Endothelial cell of umbilical vein (primary cell): ENCODE data around the gene CBX4. TPM values are rescaled to one million over a fixed set of nuclear protein-coding genes. Genes with fewer than 3 reads are reported as not detected.

Experiments used
- BruUV-seq: library from RNA; stranded (reverse); fragments of 400-500 nt; replicated peaks from 2 replicates; lab custom pipeline; 2021; lab: Mats Ljungman, UMichigan
- CTCF ChIA-PET: fragments of 300-600, 350-600 bp; sonication (Branson Sonifier 250); formaldehyde crosslinking; loops from one replicate; lab custom pipeline; 2021; ENCODE audit warnings: antibody characterized with exemption, inconsistent platforms; lab: Charles Lee
- POLR2A ChIA-PET: fragments of 300-600, 350-600 bp; sonication (Branson Sonifier 250); formaldehyde crosslinking; loops from one replicate; lab custom pipeline; 2021; ENCODE audit warnings: antibody characterized with exemption, inconsistent platforms; lab: Charles Lee
- DNase-seq: peaks from one replicate; pipeline ENCODE4 v3.0.0-alpha.2; 2011; ENCODE audit warnings: low read depth, low spot score
- FAIRE-seq: peaks from 2 replicates; lab custom pipeline; 2011; peaks lifted over from hg19 to GRCh38; lab: Jason Lieb, UNC
- H2AFZ ChIP-seq: 2 replicates; pipeline ENCODE4 v1.6.0; 2012; ENCODE audit warnings: low read depth, low read length, control low read depth, inconsistent platforms
- H3K27ac ChIP-seq: 2 replicates; pipeline ENCODE4 v1.5.1; 2011; ENCODE audit warnings: low read depth, mild to moderate bottlenecking, control low read depth, low read length, moderate library complexity; ENCODE audit not compliant: insufficient read depth
- H3K27me3 ChIP-seq, 2 experiments: 2 replicates each; pipeline versions ENCODE4 v1.6.0 to v1.6.1; 2011; ENCODE audit warnings: low read length in 2 of 2, mixed read lengths in 1 of 2; ENCODE audit not compliant: control insufficient read depth in 2 of 2, insufficient read depth in 2 of 2
- H3K36me3 ChIP-seq, 2 experiments: 2 replicates in 1 of 2; 3 replicates in 1 of 2; pipeline ENCODE4 v1.5.1; 2011; ENCODE audit warnings: low read length in 2 of 2, mild to moderate bottlenecking in 1 of 2, moderate library complexity in 1 of 2; ENCODE audit not compliant: control insufficient read depth in 2 of 2, insufficient read depth in 2 of 2; ENCODE audit errors: extremely low read depth in 1 of 2
- H3K4me1 ChIP-seq: 3 replicates; pipeline ENCODE4 v1.5.1; 2011; ENCODE audit warnings: mild to moderate bottlenecking, low read length; ENCODE audit not compliant: control insufficient read depth, insufficient read depth; ENCODE audit errors: extremely low read depth
- H3K4me2 ChIP-seq: 2 replicates; pipeline ENCODE4 v1.6.1; 2011; ENCODE audit warnings: low read length, control low read depth, mixed read lengths; ENCODE audit not compliant: insufficient read depth
- H3K4me3 ChIP-seq, 3 experiments: fragments of 200-600 bp in 1 of 3; sonication (generic), shearing (Covaris generic) in 1 of 3; replicated peaks in 1 of 3; 2 replicates each; pipeline ENCODE4 v1.5.1; 2011 to 2016; ENCODE audit warnings: control low read depth in 3 of 3, low read length in 3 of 3, mild to moderate bottlenecking in 2 of 3, inconsistent platforms in 1 of 3, low read depth in 1 of 3, moderate library complexity in 1 of 3; ENCODE audit not compliant: insufficient read depth in 1 of 3
- H3K79me2 ChIP-seq: 2 replicates; pipeline ENCODE4 v1.6.0; 2012; ENCODE audit warnings: low read length, inconsistent platforms; ENCODE audit not compliant: control insufficient read depth, insufficient read depth
- H3K9ac ChIP-seq: replicated peaks from 2 replicates; pipeline ENCODE3; 2011; ENCODE audit warnings: low read length, control low read depth; ENCODE audit not compliant: insufficient read depth; ENCODE audit errors: extremely low read depth
- H3K9me1 ChIP-seq: replicated peaks from 3 replicates; pipeline ENCODE4 v1.6.0; 2011; ENCODE audit warnings: mild to moderate bottlenecking, low read length; ENCODE audit not compliant: control insufficient read depth, insufficient read depth; ENCODE audit errors: extremely low read depth
- H3K9me3 ChIP-seq: replicated peaks from 2 replicates; pipeline ENCODE4 v1.5.1; 2012; ENCODE audit warnings: low read length, inconsistent platforms; ENCODE audit not compliant: control insufficient read depth, insufficient read depth
- H4K20me1 ChIP-seq: replicated peaks from 2 replicates; pipeline ENCODE3; 2011; ENCODE audit warnings: mild to moderate bottlenecking, low read length; ENCODE audit not compliant: control insufficient read depth, insufficient read depth; ENCODE audit errors: extremely low read depth
- EZH2 ChIP-seq: IDR thresholded peaks from 2 replicates; pipeline ENCODE4 v1.6.1; 2012; ENCODE audit warnings: borderline replicate concordance, low read depth, mild to moderate bottlenecking, moderate library complexity, low read length, inconsistent platforms; ENCODE audit not compliant: severe bottlenecking
- JUN ChIP-seq: IDR thresholded peaks from 2 replicates; pipeline ENCODE4 v1.6.1; 2011; ENCODE audit warnings: borderline replicate concordance, low read depth; ENCODE audit not compliant: insufficient read length, insufficient read depth
- MAX ChIP-seq: IDR thresholded peaks from 2 replicates; pipeline ENCODE4 v1.6.1; 2011; ENCODE audit not compliant: insufficient read depth, insufficient read length
- MYC ChIP-seq: IDR thresholded peaks from one replicate; pipeline ENCODE4 v1.6.1; 2011; ENCODE audit warnings: mild to moderate bottlenecking, low read depth, low read length
- POLR2A ChIP-seq: IDR thresholded peaks from 2 replicates; pipeline ENCODE4 v1.6.1; 2012; ENCODE audit warnings: low read depth, mild to moderate bottlenecking, control low read depth, low read length
- dilution Hi-C: fragments of 300-500 bp; cut with MboI; formaldehyde crosslinking; loops from one replicate; pipeline ENCODE4 v1.15.0; 2019; ENCODE audit warnings: low sequenced_read_pairs; ENCODE audit not compliant: extremely low pct_ligation_motif_present
- intact Hi-C: fragments of 100-400 bp; cut with micrococcal nuclease; formaldehyde crosslinking; loops from one replicate; pipeline ENCODE4 v1.10.0; 2022
- polyA plus RNA-seq, 4 experiments: library from polyadenylated mRNA; depleted of rRNA in 3 of 4; stranded (reverse) in 3 of 4; unstranded in 1 of 4; fragments of >200 nt; gene quantifications; 2 replicates each; pipeline versions ENCODE4 v1.2.1 to v1.2.3, GENCODE V29; 2011 to 2012; ENCODE audit warnings: missing spikeins in 1 of 4
- total RNA-seq: library from RNA; stranded (reverse); gene quantifications from 2 replicates; pipeline ENCODE4 v1.2.3, GENCODE V29; 2021

The CBX4 gene
- total and polyA plus RNA-seq, 2 donors (not counting 3 experiments of a cell fraction or from before 2014, with no cell fraction given): 7.0 to 12.3 TPM

GRCh38 chr17:79833110-79833450 lies 6.2 kb downstream of the CBX4 start:
- ChIA-PET CTCF (interaction anchor here (0.7 to 2.2 kb wide), 4 partner anchors 8 to 89 kb away, joined by 3 to 8 read pairs (median 3); no protein-coding TSS in a partner anchor), POLR2A (interaction anchor here (1.1 kb wide), 1 partner anchor 11 kb away, joined by 4 read pairs; no protein-coding TSS in a partner anchor)
- Histone ChIP-seq H3K79me2 (no peaks in the 10 kb centered on the region), H3K4me1 (peaks cover 14% of the 10 kb centered on the region), H4K20me1 (no peaks in the 10 kb centered on the region), H2AFZ (no peak overlapping the region), H3K4me2 (no peak overlapping the region), H3K27me3 (no peaks in the 10 kb centered on the region), H3K36me3 (peaks cover 0 to 3% of the 10 kb centered on the region in 2 experiments), H3K4me3 (no peak overlapping the region), H3K27ac (no peak overlapping the region), H3K9me1 (no peaks in the 10 kb centered on the region), H3K9me3 (no peaks in the 10 kb centered on the region), H3K9ac (no peak overlapping the region)
- peak; percentile 44 for FAIRE-seq
- no peak for DNase-seq
- intact Hi-C loops (no loop called here), dilution Hi-C loops (no loop called here)
- BruUV-seq: no TSS peak
- TF ChIP-seq MAX (no peak), POLR2A (no peak), EZH2 (no peak), MYC (no peak), JUN (no peak)

- Histone ChIP-seq H3K9ac (no peak overlapping the region), H2AFZ (no peak overlapping the region), H3K27ac (no peak overlapping the region), H3K4me2 (no peak overlapping the region), H4K20me1 (no peaks in the 10 kb centered on the region), H3K4me3 (no peak overlapping the region), H3K36me3 (peaks cover 0 to 3% of the 10 kb centered on the region in 2 experiments), H3K4me1 (peaks cover 7% of the 10 kb centered on the region), H3K9me1 (no peaks in the 10 kb centered on the region), H3K9me3 (no peaks in the 10 kb centered on the region), H3K79me2 (no peaks in the 10 kb centered on the region), H3K27me3 (no peaks in the 10 kb centered on the region)
- FAIRE-seq: no peak
- no peak for DNase-seq
- ChIA-PET CTCF (interaction anchor here (0.7 to 2.2 kb wide), 5 partner anchors 9 to 88 kb away, joined by 3 to 8 read pairs (median 3); no protein-coding TSS in a partner anchor), POLR2A (interaction anchor here (0.6 to 1.1 kb wide), 2 partner anchors 12 to 550 kb away, joined by 3 to 4 read pairs; no protein-coding TSS in a partner anchor)
- TF ChIP-seq EZH2: peak; percentile 6
- TF ChIP-seq JUN: no peak
- intact Hi-C loops (no loop called here), dilution Hi-C loops (no loop called here)
- BruUV-seq: no TSS peak
These were observed 6.8 kb downstream of the CBX4 start for GRCh38 chr17:79832218-79833109.
